ENCODE results near the gene RMND5B.

RMND5B gene

DNA sequence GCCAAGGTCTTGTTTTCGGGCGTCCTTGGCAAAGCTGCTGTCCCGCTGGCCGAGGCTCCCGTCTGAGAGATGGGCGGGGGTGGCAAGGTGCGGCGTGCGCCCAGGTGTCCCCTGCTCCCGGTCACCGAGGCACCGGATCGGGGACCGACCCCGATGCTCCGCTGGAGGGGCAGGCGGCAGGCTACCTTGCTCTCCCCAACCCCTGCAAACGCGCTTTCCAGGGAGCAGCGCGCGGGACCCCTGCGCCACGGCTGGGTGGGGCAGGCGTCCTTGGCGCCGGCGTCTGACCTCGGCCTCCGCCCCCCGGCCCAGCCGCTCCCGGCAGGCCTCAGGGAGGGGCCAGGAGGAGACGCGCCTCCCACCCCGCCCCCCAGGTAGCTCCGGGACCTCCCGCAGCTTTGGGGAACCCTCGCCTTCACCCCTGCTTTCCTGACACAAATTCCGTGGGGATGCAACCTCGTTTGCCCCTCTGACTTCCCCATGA is 16.9 kb upstream of the RMND5B start:
- H3K4me3 ChIP-seq (ENCODE audit: low read depth, low read length): peak overlapping the region; percentile 85
- DNase-seq (ENCODE audit: low read depth): peak; percentile 50
- TF ChIP-seq CTCF (IDR thresholded peaks at IDR 0.05; ENCODE audit: insufficient read depth, low read depth, low read length, missing control alignments): no peak

DNA sequence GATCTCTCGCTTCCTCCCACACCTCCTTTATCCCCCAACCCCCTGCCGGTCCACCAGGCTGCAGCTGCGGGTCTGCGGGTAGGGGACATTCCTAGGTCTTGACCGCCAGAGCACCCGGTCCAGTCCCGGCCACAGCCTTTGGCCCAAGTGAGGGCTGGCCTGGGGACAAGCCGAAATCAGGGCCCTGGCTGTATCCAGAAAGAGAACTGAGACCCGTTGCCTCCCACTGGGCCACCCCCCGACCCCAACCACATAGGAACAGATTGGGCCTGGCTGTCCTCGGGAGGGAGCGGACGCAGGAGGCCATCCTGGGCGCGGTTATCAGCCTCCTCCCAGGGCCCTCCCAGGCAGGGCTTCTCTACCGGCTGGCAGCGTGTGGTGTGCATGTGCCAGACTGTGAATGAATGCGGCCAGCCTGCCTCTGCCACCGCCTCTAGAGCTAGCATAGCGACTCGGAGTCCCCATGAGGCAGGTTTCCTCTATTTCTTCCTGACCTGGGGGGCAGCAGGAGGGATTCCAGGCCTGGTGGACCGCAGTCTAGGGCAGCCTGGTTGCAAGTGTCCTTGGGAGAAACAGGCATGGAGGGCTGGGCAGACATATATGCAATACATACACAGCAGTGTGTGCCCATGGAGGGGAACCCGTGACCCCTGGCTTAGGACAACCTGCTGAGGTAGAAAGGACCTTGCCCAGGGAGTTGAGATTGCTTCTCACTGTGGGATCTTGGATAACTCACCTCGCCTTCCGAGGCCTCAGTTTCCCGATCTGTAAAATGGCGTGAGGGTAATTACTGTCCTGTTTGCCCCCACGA is 16.3 kb upstream of the RMND5B start:
- DNase-seq (ENCODE audit: low read depth): peak; percentile 40
- no peak for TF ChIP-seq CTCF (IDR thresholded peaks at IDR 0.05; ENCODE audit: insufficient read depth, low read depth, low read length, missing control alignments)
- peak overlapping the region; percentile 85 for H3K4me3 ChIP-seq (ENCODE audit: low read depth, low read length)

DNA sequence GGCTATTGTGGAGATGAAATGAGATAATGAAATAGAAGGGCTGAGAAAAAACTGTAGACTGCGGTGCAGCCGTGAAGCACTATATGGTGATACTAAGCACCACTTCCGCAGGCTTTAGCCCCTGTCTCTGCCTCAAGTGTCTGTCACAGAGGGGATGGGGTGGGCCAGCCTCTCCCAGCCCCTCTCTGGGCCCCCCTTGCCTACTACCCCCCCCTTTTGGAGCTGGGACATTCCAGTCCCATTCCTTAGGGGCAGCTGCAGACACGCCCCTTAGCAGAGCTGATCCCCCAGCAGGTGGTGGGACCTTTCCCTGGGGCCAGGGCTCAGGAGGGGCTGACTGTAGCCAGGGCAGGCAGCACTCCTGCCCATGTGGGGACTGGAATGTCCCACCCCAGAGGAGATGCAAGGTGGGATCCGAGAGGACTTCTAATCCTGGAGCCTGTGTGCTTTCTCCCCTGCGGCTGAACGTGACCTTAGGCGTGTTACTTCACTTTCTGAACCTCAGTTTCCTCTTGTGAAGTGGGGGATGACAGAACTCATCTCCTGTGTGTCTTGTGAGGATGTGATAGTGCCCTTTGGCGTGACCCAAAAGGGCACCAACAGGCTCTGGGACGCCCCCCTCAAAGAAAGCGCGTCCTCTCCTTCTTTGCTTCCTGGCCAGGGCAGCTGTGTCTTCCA is 15.5 kb upstream of the RMND5B start:
- H3K4me3 ChIP-seq (ENCODE audit: low read depth, low read length): peak overlapping the region; percentile 85
- no peak for TF ChIP-seq CTCF (IDR thresholded peaks at IDR 0.05; ENCODE audit: insufficient read depth, low read depth, low read length, missing control alignments)
- DNase-seq (ENCODE audit: low read depth): peak; percentile 55

GRCh38 chr5:178115814-178116142 is 15.0 kb upstream of the RMND5B start:
- peak overlapping the region; percentile 85 for H3K4me3 ChIP-seq (ENCODE audit: low read depth, low read length)
- TF ChIP-seq CTCF (IDR thresholded peaks at IDR 0.05; ENCODE audit: insufficient read depth, low read depth, low read length, missing control alignments): no peak

GRCh38 chr5:178116143-178116885 is 14.5 kb upstream of the RMND5B start:
- DNase-seq (ENCODE audit: low read depth): peak; percentile 88
- no peak for TF ChIP-seq CTCF (IDR thresholded peaks at IDR 0.05; ENCODE audit: insufficient read depth, low read depth, low read length, missing control alignments)
- peak overlapping the region; percentile 85 for H3K4me3 ChIP-seq (ENCODE audit: low read depth, low read length)

More at GRCh38 chr5:178115814-178116142, 15.0 kb upstream of the RMND5B start:
- DNase-seq (ENCODE audit: low read depth): no peak

DNA sequence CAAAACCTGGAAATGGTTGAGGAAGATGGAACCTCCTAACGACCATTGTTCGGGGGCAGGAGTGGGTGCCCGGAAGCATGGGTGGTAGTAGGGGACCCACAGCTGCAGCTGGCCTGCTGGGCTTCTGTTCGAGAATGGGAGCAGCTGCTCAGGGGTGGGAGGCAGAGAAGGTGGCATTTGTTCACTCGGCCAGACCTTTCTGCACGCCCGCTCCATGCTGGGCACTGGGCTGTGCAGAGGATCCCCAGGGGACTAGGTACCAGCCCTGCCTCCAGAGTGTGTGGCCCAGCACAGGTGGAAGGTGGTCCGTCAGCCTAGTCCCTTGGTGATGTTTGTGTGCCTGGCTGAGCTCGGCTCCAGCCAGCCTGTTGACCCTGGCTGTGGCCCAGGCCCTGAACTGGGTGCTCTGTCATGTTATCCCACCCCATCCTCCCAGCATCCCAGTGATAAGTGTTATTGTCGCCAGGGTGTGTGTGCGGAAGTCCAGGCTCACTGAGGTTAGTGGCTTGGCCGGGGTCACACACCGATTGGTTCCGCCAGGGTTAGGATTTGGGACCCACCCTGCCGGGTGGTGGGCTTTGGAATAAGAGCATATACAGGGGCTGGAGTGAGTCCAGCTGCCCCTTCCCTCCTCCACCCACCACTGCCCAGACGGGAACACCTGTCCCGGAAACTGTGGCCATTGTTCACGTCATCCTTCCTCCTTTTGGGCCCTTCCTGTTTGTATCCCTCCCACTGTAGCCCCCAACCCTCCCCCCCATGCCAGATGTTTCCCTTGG is 12.7 kb upstream of the RMND5B start:
- no peak for TF ChIP-seq CTCF (IDR thresholded peaks at IDR 0.05; ENCODE audit: insufficient read depth, low read depth, low read length, missing control alignments)
- peak overlapping the region; percentile 36 for H3K4me3 ChIP-seq (ENCODE audit: low read depth, low read length)
- peak; percentile 48 for DNase-seq (ENCODE audit: low read depth)
